HG02588 (cell line): ENCODE measurements around the gene IST1.

Experiments
- ATAC-seq: cut with Tn5 transposase; IDR thresholded peaks from one replicate; pipeline ENCODE4 v1.9.1; 2021; ENCODE audit warnings: mild to moderate bottlenecking, moderate library complexity; ENCODE audit not compliant: unreplicated experiment

The IST1 gene

GRCh38 chr16:71961066-71962039 is 66.0 kb downstream of the IST1 start:
- peak; percentile 49 for ATAC-seq

GRCh38 chr16:71963125-71963875 is 68.0 kb downstream of the IST1 start:
- no peak for ATAC-seq

GRCh38 chr16:71965223-71965622 is 69.9 kb downstream of the IST1 start:
- no peak for ATAC-seq

GRCh38 chr16:71966932-71967331 is 71.6 kb downstream of the IST1 start:
- ATAC-seq: no peak

- no peak for ATAC-seq
Observed at GRCh38 chr16:71969353-71969752, 74.0 kb downstream of the IST1 start.

GRCh38 chr16:71971571-71971970 is 76.2 kb downstream of the IST1 start:
- ATAC-seq: no peak

- ATAC-seq: no peak
Observed at GRCh38 chr16:71972356-71972755, 77.0 kb downstream of the IST1 start.

GRCh38 chr16:71973001-71973400 is 77.7 kb downstream of the IST1 start:
- no peak for ATAC-seq

GRCh38 chr16:71974068-71974818 is 78.9 kb downstream of the IST1 start:
- no peak for ATAC-seq
